Femur (tissue), 1 donor: ENCODE measurements around the gene IFT25.
"Not testable (repeated sequence)": the region's sequence is repeated elsewhere in the genome, so short reads cannot be mapped to it uniquely, and the experiment has no call there.

ENCODE experiments used
- DNase-seq: peaks from one replicate; pipeline ENCODE4 v3.0.0-alpha.2; 2017

Gene IFT25

DNA sequence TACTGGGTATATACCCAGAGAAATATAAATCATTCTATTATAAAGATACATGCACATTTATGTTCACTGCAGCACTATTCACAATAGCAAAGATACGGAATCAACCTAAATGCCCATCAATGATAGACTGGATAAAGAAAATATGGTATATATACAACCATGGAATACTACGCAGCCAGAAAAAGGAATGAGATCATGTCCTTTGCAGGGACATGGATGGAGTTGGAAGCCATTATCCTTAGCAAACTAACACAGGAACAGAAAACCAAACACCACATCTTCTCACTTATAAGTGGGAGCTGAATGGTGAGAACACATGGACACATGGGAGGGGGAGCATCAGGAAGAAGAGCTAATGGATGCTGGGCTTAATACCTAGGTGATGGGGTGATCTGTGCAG, 63.6 kb downstream of the IFT25 start:
- DNase-seq = not testable (repeated sequence)

DNA sequence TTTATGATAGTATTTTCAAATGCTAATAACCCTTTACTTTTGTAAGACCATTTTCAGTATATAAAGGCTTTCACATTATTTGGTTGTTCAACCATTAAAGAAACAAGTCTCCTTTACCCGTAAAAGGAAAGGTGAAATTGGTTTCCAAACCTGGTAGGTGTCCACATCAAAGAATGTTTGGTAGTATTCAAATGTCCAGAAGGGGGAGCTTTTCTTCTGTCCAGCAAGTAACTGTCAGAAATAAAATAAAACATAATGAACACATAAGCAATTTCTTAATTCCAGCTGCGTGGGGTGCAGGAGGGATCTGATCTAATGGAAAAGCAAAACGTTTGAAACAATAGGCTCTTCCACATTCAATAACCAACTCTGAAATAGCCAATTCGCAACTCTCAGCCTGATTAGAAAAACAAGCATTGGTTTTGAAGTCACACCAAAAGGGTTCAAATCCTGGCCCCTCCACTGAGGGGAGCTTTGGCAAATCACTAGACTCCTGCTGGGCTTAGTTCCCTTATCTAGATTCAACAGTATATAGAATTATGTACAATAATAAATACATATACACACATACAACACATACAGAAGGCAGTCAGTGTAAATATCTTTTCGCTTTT, 66.9 kb downstream of the IFT25 start:
- no peak for DNase-seq

DNA sequence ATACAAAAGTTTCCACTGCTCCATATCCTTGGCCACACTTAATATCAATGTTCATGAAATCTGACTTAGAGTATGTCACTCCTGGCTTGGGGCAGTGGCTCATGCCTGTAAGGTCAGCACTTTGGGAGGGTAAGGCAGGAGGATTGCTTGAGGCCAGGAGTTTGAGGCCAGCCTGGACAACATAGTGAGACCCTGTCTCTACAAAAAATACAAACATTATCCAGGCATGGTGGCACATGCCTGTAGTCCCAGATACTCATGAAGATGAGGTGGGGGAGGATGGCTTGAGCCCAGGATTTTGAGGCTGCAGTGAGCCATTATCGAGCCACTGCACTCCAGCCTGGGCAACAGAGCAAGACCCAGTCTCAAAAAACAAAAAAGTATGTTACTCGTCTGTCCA, 70.3 kb downstream of the IFT25 start:
- DNase-seq = not testable (repeated sequence)

DNA sequence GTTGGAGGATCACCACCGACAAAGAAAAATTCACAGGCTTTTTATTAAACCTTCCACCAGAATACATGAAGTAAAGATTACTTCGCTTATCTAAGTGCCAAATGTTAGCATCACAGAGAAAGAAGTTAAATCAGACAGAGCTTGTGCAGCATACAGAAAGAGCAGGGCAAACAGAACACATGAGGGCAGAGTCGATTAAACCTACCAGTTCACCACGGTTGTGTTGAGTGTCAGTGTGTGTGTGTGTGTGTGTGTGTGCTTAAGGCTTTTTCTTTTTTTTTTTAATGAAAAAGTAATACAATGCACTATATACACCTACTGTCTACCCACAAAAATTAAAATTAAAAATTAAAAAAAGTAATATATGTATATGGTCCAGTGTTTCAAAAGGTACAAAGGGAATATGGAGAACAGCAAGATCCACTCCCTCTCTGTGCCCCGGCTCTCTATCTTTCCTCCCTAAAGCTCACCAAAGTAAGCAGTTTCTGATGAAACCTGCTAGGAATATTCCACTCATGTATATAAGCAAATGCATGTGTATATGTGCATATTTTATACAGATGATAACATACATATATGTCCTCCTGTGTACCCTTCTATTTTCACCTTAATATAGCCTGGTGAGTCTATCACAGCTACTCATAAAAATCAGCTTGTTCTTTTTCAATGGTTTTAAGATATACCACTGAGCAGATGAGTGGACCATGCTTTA, 73.6 kb downstream of the IFT25 start:
- no peak for DNase-seq
